ENCODE results near the gene LRRC25. TPM values are rescaled to one million over a fixed set of nuclear protein-coding genes. Genes with fewer than 3 reads are reported as not detected.
"Not testable (repeated sequence)": the region's sequence is repeated elsewhere in the genome, so short reads cannot be mapped to it uniquely, and the experiment has no call there.

Gene LRRC25
- total RNA-seq, 1 donor from 2014 or later, result 3.7 TPM

- not testable (repeated sequence) for DNase-seq
Observed at GRCh38 chr19:18402455-18403248, 5.2 kb upstream of the LRRC25 start.

GRCh38 chr19:18401580-18402112, 4.2 kb upstream of the LRRC25 start:
- peak; percentile 59 for DNase-seq

- no peak for DNase-seq
Observed at GRCh38 chr19:18399008-18399407, 1.6 kb upstream of the LRRC25 start.

- DNase-seq, result no peak
Observed at GRCh38 chr19:18396471-18397241, 766 bp downstream of the LRRC25 start.

GRCh38 chr19:18393836-18394235, 3.6 kb downstream of the LRRC25 start:
- DNase-seq, result no peak

- DNase-seq, result no peak
Observed at GRCh38 chr19:18392926-18393325, 4.5 kb downstream of the LRRC25 start.

- no peak for DNase-seq
Observed at GRCh38 chr19:18392417-18392816, 5.0 kb downstream of the LRRC25 start.

- DNase-seq, result no peak
Observed at GRCh38 chr19:18391509-18392075, 5.8 kb downstream of the LRRC25 start.

- DNase-seq, result no peak
Observed at GRCh38 chr19:18390065-18390907, 7.1 kb downstream of the LRRC25 start.

GRCh38 chr19:18389726-18390064, 7.7 kb downstream of the LRRC25 start:
- no peak for DNase-seq

- no peak for DNase-seq
Observed at GRCh38 chr19:18388960-18389725, 8.3 kb downstream of the LRRC25 start.

- peak; percentile 49 for DNase-seq
Observed at GRCh38 chr19:18388100-18388959, 9.1 kb downstream of the LRRC25 start.

- DNase-seq, result no peak
Observed at GRCh38 chr19:18386543-18387271, 10.7 kb downstream of the LRRC25 start.

GRCh38 chr19:18385675-18386542, 11.5 kb downstream of the LRRC25 start, which contains the start of gene GDF15:
TSS of gene GDF15 (plus strand) at chr19:18386158. CDS start at chr19:18386190, 32 bp downstream.
- no peak for DNase-seq

- DNase-seq, result no peak
Observed at GRCh38 chr19:18385359-18385674, 12.1 kb downstream of the LRRC25 start.

- no peak for DNase-seq
Observed at GRCh38 chr19:18384775-18385174, 12.6 kb downstream of the LRRC25 start.

GRCh38 chr19:18383622-18384021, 13.8 kb downstream of the LRRC25 start:
- DNase-seq, result not testable (repeated sequence)

- no peak for DNase-seq
Observed at GRCh38 chr19:18380843-18381242, 16.6 kb downstream of the LRRC25 start.

Measured in skin of body (tissue), 2 donors.